SKM-1 (cell line): ENCODE measurements around the gene RCAN2.
"Not testable (repeated sequence)": the region's sequence is repeated elsewhere in the genome, so short reads cannot be mapped to it uniquely, and the experiment has no call there.

Source experiments
- DNase-seq: peaks from one replicate; lab custom pipeline; 2025; ENCODE audit not compliant: unreplicated experiment; lab: John Stamatoyannopoulos, UW

The RCAN2 gene

DNA sequence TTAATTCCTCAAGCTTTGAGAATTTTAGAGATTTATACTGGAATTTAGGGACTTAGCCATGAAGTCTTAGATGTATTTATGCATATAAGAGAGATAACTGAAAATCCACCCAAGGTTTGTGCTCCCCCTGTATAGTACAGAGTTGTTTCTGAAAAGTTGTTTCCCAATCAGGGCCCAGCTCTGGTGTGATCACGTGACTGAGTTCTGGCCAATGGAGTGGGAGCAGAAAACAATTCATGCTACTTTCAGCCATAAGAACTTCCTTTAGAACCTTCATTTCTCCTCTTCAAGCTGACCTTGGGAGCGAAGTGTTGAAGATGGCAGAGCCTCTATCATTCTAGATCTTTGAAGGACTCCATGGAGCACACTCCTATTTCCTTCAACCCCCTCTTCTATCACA, 151.0 kb downstream of the RCAN2 start:
- no peak for DNase-seq

DNA sequence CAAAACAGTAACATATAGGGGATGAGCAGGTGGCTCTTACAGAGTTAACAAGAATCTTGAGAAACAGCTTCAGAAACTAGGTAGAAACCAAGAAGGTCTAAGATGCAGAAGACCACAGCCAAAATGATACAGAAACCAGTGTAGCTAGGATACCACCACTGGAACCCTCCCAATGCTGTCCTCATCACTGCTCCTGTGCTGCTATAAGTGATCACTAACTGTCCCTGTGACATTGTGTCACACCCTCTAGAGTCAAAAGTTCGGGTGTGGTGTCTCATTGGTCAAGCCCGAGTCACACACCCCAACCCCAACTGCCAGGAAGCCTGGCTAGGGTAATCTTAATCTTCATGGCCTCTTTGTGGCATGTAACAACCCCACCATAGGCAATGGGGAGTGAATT, 153.1 kb downstream of the RCAN2 start:
- no peak for DNase-seq

DNA sequence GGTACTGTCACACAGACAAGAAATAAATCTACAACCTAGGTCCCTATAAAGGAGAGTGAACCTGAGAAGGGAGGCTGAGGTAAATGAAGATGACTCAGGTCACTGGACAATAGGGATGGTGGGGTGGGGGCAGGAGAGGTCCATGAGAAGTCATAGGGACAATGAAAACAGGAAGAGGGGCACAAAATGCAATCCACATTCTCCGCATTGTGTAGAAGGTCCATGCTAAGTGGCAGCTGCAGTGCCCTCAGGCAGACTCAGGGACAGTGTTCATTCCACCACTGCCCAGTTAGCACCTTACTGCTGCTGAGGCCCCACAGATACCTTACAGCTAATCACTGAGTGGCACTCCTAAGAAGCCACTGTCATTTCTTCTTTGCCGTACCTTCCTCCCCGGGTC, 156.8 kb downstream of the RCAN2 start:
- DNase-seq = no peak

DNA sequence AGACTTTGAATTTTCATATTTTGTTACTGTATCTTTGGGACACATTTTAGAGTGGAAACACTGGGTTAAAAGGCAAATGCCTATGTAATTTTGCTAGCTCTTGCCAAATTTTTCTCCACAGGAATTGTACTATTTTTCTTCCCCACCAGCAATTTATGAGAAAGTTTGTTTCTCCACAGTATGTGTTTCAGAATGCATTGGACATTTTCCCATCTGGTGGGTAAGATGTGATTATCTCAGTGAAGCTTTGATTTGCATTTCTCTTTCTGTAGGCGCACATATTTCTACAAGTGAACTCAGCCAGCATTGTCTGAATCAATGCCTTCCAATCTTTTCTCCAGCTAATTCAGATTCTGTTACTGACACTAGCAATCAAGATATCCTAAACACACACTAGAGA, 157.8 kb downstream of the RCAN2 start:
- no peak for DNase-seq

DNA sequence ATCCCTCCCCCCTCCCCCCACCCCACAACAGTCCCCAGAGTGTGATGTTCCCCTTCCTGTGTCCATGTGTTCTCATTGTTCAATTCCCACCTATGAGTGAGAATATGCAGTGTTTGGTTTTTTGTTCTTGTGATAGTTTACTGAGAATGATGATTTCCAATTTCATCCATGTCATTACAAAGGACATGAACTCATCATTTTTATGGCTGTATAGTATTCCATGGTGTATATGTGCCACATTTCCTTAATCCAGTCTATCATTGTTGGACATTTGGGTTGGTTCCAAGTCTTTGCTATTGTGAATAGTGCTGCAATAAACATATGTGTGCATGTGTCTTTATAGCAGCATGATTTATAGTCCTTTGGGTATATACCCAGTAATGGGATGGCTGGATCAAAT, 158.8 kb downstream of the RCAN2 start:
- not testable (repeated sequence) for DNase-seq

DNA sequence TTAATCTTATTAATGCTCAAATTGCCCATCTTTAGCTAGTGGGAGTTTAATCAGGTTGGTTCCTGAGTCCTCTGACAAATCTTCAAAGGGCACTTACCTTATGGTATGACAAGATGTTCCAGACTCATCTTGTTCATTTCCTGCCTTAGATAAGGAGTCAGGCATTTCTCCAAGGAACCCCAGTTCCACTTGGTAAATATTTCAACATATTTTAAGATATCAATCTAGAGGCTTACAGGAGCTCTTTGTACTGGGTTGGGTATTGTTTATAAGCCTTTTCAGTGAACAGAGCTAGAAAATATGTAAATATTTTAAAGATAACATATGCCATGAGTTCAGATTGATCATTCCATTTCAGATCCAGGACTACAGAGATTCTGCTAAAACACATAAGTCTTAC, 159.8 kb downstream of the RCAN2 start:
- no peak for DNase-seq

DNA sequence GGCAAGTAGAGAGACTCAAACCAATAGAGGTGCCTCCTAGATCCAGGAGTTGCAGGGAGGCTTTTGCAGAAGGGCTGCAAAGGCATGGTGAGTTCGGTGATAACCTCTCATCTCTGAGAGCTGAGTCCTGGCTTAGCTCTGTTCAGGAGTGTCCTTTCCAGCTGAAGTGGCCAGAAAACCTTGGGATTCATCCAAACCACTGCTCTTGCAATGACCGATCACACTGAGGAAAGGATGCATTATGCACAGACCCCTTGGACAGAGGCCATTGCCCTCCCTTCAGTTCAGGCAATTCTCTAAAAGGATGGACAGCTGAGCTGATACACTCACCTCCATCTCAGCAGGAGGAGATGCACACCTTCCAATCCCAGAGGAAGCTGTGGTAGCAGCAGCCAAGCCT, 161.7 kb downstream of the RCAN2 start:
- DNase-seq = no peak

DNA sequence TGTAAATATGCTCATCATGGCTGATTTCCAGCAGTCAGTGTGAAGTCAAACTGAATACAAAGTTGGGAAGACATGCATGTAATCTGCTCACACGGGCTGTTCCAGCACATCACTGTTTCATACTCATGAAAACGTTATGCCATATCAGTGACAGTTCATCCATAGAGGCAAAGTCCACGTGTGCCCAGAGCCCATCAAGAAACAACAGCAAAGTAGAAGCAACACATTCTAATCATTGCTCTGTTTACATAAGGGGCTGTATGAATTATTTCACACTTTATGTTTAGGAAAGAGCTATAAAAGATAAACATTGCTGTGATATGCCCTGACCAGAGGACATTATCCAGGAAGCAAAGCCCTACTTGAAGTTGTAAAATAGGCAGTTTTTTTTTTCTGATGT, 163.5 kb downstream of the RCAN2 start:
- no peak for DNase-seq

DNA sequence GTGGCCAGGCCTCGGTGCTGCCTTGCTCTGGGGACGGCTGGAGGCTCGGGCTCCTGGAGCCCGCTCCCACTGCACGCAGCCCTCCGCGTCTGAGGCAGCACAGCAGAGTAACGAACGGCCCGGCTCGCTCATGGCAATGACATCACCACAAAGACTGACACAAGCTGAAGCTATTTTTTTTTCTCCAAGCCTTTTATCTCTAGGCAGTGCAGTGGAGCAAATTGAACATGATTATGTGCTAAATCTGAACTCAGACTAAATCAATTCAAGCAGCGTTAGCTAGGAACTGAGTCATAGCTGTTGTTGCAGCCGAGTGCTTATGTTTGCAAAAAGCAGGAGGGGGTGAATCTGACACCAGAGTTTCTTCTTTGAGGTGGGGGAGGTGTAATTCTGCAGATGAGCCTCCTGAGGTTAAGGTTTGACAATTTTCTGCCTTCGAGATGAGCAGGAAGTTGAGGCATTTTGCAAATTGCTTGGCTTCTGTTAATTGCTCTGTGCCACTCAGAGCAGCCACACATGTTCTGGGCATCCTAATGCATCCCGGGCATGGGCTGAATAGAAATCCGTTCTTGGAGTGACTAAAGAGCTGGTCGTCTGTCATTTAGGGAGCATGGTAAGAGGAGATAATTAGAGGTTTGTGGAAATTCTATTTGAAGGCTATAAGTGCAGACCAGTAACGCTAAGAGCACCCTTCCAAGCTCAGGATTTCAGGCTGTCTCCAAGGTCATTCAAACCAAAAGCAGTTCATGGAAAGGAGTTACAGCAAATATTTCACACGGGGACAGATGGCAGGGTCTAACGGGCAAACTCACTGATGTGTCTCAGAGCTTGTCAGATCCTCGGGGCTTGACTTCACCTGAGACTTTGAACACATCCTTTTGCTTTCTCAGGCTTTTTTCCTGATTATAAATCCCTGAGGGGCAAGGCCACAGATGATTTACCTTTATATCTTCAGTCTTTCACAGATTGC, 165.4 kb downstream of the RCAN2 start:
- no peak for DNase-seq

DNA sequence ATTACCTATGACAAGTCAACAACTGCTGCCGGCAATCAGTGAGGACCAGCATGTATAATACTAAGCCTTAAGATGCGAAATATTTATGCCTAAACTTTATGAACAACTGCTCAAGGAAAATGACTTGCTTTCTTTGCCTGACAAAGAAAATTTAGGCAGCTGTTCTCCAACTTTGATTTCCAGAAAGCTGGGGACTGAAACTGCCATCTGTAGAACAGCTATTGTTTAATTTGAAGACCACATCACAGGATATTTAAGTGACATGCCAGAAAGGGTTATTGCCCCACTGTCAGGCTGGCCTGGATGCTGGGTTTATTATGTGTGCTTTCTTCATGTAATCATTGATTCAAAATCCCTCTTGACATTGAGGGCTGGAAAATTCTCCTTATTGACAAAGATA, 166.5 kb downstream of the RCAN2 start:
- DNase-seq = no peak

DNA sequence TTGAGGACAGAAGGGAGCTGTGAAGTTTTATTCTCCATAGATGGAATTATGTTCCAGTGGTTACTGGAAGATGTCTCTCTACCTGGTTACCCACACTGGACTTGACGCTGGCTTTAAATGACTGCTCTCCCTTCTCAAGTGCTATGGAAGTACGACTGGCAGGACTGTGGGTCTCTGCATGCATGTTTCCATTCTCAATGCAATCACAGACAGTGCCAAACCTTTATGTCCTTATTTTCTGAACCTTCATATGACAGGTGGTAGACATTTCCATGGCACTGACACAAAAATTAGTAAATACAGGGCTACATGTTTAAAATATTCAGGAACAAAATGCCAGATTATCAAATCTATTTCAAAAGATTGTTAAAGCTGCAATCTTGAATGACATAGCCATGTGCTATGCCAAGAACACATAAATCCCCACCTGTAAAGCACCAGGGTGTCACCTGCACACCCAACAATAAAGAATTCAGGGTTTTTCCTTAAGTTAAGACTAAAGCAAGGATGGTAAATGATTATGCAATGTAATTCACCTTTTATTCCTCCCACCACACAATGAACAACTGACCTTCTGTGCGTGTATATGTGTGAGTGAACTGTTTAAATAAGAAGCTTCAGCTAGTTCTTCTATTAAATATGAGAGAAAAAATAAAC, 167.2 kb downstream of the RCAN2 start:
- DNase-seq = no peak

DNA sequence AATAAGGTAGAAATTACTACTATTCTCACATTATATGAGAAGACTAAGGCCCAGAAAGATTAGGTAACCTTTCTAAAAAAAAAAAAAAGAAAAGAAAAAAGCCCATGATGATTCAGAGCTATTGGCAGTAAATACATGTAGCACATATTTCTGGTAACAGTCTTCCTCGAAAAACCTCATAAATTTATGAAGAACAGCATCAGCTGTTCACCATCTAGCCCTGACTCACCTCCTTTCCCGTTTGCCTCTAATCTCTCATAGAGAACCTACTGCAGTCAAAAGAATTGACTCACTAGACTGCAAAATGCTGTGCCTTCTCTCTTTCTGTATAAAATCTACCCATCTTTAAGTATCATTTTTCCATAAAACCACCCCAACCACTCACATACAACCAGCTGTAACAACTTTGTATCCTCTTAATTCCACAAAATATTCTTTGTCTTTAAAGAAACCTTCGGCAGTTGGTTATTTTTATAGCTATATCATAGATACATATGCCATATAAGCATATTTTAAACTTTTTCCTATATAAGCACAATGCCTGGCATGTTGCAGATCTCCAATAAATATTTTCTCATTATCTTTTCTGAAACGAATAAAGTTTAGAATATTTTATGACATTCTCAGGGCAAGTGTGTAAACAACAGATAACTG, 167.8 kb downstream of the RCAN2 start:
- DNase-seq = no peak

DNA sequence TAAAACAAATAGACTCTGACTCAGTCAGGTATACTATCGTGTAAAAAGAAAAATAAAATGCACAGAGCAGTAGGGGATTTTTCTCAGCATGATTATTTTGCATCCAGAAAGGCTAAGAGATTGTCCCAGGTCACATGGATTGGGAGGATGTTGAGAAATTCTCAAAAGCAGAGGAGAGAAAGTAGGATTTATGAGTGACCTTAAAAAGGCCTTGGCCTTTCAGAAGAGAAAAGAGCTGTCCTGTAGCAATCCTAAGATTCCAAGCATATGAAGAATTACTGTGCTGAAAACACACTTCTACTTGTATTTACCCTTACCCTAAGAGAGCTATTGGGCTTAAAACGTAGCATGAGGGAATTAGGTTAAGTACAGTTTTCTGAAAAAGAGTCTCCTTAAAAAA, 170.7 kb downstream of the RCAN2 start:
- no peak for DNase-seq

DNA sequence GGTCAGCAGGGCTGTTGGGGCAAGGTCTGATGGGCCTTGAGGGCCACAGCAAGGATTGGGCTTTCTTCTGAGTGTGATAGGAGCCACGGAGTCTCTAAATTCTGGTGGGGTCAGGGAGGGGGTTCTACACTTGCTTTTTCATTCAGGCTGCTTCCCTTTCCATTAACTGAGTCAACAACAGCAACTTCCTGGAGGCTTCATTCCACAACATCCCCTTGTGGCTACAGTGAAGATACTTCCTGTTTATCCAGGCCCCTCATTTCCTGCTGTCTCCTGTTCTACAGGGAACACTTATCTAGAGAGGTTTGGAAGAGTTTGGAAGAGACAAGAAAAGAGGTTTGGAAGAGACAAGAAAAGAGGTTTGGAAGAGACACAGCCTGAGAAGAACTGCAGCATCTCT, 175.7 kb downstream of the RCAN2 start:
- no peak for DNase-seq

DNA sequence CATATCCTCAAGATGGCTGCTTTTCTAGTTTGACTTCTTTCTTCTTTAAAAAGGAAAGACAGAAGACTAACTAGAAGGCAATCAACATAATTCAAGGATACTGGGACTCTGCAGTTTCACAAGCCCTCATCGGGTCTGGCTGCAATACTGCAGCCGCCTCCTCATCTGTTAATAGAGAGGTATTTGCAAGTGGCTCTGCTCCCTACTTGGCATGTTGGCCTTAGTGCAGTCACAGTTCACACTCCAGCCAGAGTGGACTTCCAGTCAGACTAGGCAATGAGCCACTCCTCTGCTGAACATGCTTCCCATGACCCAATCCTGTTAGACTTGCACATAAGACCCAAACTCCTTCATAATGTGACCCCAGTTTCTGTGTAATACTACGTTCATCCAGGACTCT, 178.6 kb downstream of the RCAN2 start:
- DNase-seq = no peak

DNA sequence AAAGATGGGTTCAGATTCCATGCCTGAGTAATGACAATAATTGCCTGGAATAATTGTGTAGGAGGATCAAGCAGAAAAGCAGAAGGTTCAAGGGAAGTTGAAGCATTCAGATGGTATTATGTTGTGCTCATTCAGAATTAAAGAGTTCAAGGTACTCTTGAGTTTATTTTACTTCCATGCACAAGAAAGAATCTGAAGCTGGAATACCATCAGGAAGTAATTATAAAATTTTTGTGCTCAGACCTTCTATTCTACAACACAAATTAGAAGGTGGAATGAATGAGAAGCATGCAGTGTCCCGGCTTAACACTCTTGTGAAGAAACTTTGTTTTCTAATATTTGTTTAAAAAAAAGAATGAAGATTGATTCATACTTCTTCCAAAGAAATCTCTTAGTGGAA, 181.1 kb downstream of the RCAN2 start:
- no peak for DNase-seq

DNA sequence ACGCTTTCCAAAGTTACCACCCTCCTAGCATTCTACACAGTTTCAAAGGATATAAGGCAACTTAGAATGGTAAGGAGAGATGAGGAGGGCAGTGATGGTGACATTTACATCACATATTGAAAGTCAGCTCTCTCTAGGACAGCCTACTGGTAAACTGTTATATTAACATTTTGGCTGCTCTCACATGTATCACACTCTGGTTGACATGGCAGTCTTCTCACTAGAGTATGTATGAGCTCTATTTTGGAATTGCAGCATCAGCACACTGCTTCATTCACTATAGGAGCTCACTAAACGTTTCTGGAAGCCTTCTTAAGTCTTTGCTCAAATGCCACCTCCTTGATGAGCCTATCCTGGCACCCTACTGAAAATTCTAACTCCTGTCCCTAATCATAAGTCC, 184.8 kb downstream of the RCAN2 start:
- no peak for DNase-seq

DNA sequence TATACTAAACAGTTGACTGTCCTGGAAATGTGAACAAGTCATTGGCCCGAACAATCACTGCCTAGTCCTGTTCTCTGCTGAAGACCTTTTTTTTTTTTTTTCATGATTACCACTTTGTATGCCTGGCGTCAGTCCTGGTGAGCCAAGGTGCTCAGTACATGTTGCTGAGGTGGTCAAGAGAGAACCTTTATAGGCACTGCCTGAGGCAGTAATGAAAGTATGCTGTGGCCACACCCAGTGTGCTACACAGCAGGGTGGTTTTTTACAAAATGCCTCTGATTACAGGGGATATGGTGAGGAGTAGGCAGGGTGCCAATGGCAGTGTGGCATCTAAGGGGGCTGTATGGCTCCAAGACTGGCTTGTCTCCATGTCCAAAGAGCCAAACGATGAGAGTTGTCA, 185.4 kb downstream of the RCAN2 start:
- no peak for DNase-seq

DNA sequence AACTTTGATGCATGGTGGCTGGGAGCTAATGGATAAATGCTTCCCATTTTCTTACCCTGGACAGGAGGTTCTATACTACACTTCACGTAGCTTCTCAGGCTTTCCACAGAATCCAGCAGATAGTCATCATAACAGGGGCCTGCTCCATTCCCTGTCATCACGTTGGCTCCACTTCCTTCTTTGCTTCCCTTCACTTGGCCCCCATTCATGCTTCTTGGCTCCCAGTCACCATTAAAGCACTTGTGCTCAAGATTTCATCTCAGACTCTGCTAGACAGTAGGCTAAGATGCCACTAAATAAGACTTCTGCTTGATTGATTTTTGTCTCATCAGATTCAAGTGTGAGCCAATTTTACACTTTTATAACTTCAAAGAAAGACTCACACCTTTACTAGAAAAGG, 186.0 kb downstream of the RCAN2 start:
- DNase-seq = no peak

DNA sequence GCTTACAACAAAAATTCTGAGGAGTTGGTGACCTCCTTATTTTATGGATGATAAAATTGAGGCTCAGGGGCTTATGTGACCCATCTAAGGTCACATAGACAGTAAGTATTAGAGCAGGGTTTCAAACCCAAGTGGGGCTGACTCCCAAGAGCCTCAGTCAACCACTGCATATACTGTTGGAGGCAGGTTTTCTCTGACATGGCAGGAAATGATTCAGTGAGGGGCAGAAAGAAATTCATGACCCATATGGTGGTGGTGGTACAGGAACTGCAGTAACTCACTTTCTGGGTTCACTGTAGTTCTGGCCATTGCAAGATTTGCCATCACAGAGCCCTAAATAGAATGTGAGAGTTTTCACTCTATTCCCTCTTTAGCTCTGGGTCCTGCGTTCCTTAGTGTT, 188.4 kb downstream of the RCAN2 start:
- DNase-seq = no peak

DNA sequence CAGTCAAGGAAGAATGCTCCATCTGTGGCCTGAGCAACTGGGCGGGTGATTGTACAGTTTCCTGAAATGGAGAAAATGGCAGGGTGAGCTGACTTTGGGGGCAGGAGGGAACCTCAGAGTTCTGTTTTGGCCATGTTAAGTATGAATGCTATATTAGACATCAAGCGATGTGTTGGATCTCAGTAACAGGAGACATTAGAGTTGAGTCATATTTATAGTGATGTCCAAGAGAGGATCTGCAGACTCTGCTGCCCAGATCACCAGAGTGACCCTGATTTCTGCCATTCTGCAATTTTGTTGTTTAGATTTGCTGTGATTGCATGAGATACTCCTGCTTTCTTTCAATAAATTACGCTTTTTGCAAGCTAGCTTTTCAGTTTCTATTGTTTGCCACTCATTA, 189.1 kb downstream of the RCAN2 start:
- no peak for DNase-seq

DNA sequence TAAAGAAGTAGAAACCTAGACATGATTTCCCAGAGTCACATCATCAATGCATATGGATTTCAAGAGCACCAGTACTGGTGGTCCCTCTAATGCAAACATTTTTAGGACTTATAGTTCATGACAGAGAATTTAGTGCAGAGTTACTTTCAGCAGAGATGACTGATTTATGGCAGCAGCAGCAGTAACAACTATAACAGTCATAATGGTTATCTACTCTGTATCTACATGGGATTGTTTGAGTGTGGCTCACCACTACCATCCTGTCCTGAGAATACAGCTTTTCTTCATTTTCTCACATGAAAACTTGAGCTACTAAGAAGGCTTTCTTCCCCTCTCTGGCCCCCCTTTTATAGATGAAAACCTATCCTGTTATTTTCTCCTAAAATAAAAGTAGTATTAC, 192.0 kb downstream of the RCAN2 start:
- no peak for DNase-seq
